A204.1 (cell line): Measurements from ENCODE around the gene ZFYVE27.

ENCODE experiments used
- FAIRE-seq: peaks from 2 replicates; lab custom pipeline; 2012; peaks lifted over from hg19 to GRCh38; lab: Jason Lieb, UNC

ZFYVE27 gene

DNA sequence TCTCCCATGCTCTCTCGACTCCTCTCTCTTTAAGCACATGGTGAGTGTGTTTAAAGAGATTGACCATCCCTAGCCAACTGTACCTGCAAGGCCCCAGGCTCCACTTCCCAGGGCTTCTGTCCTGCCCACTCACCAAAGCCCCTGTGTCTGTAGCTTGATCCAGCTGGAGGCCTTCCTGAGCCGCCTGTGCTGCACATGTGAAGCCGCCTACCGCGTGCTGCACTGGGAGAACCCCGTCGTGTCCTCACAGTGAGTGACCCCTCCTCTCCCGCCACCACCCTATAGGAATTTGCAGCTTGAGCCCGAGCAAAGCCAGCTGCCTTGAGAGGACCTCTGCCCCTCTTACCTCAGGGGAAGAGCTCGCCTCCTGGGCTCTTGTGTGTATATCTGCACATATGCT lies 11.2 kb downstream of the ZFYVE27 start:
- no peak for FAIRE-seq

DNA sequence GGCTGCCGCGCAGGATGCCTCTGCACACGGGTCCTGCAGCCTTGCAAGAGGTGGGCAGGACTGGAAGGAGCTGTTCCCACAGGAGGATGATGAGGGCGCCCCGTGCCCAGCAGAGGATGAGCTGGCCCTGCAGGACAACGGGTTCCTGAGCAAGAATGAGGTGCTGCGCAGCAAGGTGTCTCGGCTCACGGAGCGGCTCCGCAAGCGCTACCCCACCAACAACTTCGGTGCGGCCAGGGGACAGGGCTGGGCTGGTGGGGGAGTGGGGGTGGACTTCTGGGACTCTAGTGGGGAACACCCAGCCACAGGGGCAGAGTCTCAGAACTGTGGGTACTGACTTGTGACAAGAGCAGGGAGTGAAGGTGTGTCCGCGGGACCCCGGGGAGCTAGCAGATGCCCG lies 16.0 kb downstream of the ZFYVE27 start:
- no peak for FAIRE-seq

DNA sequence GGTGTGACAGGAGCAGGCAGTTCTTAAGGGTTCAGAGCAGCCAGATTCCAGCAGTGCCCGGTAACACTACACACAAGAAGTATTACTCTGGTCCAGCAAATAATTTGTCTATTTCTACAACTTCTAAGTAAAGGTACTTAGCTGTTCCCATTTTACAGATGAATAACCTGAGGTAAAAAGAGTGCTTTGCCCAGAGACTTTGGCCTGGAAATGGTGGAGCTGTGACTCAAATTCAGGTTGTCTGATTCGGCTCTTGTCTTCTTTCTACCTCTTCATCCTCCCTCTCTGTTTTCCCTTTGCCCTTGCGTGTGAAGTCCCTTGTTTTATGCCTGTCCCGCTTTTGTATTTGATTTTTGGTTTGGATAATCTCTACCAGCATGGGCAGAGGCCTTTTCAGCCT lies 17.8 kb downstream of the ZFYVE27 start:
- FAIRE-seq, result no peak

DNA sequence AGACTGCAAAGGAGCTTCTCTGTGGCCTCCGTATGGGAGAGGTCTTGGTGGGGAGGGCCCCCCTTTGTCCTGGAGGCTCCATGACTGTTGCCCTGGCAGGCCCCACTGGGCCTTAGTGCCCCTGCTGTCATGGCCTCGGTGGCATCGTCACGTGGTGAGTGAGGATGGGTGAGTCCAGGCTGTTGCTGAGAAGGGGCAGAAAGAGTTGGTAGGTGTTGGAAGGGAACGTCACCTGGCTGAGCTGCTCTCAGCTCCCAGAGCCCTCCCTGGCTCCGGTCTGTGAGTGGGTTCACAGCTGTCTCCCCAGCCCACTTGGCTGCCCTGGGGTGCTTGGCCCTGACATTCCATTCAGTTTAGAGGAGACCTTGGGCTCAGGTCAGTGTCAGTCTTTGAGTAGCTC lies 18.8 kb downstream of the ZFYVE27 start:
- no peak for FAIRE-seq

DNA sequence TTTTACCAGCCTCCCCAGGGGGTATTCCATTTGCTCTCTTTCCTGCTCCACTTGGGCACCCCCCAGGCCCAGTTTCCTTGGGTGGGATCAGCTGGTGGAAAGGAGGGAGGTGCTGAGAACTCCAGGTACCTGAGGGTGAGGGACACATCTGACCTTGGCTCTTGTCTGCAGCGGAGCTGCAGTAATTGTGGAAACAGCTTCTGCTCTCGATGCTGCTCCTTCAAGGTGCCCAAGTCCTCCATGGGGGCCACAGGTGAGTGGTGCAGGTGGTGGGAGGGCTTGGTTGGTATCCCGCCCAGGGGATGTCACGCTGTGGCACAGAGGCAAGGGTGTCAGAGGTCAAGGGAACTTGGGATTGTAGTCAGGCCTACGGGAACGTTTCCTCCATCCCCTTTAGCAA lies 20.5 kb downstream of the ZFYVE27 start:
- FAIRE-seq, result no peak

DNA sequence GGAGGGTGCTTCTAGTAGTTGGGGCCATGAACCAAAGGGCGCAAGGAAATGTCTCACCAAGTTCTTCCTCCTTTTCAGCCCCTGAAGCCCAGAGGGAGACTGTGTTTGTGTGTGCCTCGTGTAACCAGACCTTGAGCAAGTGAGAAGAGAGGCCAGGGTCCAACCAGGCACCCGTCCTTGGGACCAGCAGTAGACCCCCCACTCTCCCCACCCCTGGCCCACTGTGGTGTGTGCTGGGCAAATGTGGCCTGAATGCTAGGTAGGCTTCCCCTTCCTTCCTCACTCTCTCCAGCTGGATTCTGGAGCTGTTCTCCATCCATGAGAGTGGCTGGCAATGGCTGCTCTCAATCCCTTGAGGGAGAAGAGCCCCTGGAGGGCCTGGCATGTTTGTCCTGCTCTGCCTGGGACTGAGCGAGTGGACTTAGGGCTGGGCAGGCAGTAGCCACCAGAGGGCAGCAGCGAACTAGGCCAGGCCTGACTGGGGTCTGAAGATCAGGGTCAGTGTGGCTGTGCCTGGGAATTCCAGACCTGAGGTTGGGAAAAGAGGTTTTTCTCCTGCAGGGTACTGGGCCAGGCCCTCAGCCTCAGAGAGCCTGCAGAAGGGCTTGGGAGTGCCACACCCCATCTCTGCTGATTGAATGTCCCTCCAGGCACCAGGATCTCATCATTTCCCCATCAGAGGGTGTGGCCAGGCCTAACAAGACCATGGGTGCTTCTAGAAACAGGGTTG lies 22.4 kb downstream of the ZFYVE27 start:
- FAIRE-seq, result no peak

DNA sequence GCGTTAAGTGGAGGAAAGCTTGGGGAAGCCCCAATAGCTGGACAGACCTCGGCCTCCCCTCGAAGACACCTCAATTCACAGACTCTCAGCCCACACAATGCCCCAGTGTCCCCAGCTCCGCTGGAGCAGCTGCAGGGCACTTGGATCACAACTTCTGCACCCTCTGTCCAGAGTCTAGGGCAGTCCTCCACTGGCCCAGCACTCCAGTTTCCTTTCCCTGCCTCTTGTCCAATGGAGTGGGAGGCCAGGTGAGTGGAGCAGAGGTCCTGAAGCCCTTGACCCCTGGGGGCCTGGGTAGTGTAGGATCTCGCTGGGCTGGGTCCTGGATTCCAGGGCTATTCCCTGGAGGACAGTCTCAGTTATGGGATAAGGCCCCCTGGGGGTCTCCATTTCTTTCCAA lies 23.0 kb downstream of the ZFYVE27 start:
- no peak for FAIRE-seq

DNA sequence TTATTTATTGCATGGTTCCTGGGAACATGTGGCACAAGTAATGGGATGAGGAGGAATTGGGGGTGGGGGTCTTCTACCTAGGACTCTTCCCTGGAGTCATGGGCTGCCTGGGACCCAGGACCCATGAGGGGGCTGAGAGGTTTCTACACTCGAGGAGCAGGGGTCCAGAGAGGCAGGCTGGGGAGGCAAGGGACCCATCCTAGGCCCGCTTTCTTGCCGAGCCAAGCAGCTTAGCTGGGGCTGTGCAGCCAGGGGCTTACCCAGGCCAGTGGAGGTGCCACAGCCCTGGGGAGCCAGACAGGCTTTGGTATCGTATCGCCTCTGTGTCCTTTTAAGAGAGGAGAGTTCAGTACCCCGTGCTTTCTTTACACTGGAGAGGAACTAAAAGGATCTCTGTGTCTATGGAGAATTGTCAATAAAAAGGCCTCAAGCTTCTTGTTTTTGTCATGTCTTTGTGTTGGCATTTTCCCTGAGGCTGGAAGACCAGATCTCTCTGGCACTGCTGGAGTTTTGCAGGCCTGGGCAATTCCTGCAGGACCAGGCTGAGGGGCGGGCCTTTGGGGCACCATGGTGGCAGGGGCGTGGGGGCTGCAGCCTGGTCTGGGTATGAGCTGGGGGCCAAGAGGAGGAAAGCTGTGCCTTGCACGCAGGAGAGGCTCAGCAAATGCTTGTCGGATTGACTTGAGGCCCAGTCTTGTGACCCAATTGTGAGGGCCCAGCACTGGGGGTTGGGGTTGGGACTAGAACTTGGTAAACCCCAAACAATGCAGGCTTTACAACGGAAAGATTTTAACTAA lies 23.7 kb downstream of the ZFYVE27 start:
- no peak for FAIRE-seq

DNA sequence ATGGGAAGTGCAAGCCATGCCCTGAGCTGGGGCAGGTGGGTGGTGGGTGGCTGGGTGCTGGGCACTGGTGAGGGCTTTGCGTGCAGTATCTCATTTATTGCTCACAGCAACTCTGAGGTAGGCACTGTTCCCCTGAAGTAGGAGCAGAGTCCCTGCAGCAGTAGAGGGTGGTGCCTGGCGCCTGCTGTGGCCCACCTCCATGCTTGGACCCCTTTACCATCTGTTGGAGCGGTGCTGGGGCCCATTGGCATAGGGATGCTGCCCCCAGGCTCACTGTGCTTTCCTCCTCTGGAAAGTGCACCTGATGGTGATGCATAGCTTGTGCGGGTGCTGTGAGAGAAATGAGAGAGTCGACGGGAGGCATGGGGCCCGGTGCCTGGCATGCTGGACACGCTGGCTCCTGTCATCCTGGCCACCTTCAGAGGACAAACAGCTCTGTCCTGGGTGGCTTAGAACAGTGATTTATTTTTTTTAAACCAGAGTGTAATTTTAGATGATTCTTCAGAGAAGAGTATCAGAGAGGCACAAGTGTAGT lies 24.5 kb downstream of the ZFYVE27 start:
- FAIRE-seq, result no peak

DNA sequence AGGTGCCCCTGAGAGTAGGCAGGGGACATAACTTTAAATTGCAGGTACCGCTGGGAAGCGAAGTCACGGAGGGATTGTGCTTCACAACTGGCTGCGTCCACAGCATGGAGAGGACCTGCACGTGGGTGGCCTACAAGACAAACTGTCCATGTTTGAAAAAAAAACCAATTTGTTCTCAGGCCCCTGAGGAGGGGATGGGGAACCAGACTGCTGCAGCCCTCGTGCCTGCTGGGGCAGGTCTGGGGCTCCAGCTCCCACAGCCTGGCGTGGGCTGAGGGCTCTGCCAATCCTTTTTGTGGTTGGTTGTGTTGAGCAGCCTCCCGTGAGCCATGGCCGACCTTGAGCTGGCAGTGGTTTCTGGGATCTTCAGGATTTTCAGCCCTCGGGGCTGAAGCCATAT lies 25.1 kb downstream of the ZFYVE27 start:
- no peak for FAIRE-seq

DNA sequence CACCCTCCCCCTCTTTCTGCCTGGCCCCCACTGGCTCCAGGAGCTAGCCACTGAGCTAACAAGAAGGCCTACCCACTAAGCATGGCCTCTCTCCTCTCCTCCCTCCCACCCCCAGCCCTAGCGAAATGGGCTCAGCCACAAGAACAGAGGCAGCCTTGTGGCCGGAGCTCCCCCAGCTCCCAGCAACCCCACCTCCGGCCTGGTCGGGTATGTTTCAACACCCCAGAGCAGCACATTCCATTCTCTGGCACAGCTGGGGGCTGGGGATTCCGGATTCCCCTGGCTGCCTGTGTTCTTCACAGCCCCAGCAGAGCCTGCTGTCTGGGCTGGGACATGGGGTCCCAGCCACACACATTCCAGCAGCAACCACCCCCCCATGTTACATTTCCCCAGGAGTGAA lies 25.9 kb downstream of the ZFYVE27 start:
- no peak for FAIRE-seq

DNA sequence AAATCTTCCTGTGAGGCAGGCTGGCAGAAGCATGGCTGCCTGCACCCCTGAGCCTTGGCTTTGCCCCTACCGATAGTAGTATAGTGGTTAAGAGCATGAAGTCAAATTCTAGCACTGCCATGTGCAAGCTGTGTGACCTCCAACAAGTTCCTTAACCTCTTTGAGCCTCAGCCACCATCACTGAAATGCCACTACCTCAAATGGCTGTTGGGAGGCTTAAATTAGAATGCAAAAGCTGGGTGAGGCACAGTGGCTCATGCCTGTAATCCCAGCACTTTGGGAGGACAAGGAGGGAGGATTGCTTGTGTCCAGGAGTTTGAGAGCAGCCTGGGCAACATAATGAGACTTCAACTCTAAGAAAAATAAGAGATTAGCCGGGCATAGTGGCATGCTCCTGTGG lies 26.5 kb downstream of the ZFYVE27 start:
- FAIRE-seq, result no peak

DNA sequence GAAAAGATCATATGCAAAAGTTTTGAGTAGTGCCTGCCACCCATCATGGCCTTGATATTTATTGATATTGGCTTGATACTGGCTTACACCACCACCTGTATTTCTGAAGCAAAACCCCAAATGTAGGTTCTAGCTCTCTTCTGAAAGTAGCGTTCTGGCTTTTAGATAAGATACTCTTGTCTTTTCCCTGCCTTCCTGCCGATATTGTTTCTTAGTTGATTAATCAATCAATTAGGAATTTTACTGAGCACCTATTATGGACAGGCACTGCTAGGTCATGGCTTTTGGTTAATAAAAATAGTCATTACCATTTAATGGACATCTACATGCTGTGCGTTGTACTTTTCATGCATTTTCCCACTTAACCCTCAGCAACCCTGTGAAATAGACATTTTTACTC lies 27.0 kb downstream of the ZFYVE27 start:
- no peak for FAIRE-seq

DNA sequence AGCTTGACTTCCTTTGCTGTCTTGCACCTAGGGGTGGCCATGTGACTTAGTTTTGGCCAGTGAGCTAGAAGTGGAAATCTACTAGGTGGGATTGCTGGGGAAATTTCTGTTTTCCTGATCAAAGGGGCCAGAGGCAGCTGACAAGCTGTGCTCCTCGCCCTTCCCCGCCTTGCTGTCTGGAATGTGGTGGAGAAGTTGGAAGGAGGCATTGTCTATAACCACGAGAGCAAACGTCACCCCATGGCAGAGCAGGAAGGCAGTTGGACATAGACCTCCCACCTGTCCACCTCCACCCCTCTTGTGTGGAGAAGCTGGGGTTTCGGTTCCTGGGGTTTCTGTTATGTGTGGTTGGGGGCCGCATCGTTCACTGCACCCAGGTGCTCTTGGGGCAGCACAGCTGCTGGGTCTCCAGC lies 27.6 kb downstream of the ZFYVE27 start:
- FAIRE-seq, result no peak

DNA sequence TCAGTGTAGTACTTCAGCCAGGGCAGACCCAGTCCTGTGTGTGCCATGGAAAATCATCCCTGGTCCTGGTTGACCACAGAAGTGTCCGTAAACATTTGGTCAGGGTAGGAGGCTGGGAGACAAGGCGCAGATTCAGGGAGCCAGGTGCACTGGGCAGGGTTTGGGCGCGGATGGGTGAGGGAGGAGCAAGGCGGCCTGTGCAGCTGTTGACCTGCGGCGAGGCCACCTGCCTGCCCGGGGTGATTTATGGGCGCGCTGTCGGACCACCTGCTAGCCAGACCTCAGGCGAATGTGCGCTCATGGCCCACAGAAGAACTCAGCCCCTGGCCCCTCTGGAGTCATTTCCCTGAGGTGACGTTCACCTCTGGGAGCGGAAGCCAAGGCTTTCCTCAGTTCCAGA lies 28.3 kb downstream of the ZFYVE27 start:
- FAIRE-seq, result no peak

DNA sequence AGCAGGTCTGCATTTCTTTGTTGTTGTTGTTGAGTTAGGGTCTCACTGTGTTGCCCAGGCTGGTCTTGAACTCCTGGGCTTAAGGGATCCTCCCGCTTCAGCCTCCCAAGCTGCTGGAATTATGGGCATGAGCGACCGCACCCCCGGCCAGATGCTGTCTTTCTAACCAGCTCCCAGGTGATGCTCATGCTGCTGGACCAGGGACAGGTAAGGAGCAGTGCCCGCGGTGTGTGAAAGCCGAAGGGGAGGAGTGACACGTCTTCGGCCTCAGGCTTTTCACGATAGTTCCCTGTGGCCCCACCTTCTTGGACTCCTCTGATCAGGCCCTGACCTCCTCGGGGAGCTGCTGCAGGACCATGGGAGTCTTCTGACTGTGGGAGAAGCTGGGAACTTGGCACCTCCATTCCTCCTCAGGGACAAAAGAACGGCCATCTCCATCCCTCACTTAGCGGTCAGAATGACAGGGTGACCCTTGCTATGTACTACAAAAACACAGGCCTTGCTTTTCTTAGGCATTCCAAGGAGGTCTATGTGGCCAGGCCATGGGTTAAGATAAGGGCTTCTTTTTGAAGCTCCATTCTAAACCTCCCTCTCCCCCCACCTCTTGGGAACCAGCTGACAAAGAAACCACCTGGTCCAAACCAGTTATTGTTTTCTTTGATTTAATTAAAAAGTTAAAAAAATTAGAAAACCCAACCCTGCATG lies 29.3 kb downstream of the ZFYVE27 start:
- no peak for FAIRE-seq

DNA sequence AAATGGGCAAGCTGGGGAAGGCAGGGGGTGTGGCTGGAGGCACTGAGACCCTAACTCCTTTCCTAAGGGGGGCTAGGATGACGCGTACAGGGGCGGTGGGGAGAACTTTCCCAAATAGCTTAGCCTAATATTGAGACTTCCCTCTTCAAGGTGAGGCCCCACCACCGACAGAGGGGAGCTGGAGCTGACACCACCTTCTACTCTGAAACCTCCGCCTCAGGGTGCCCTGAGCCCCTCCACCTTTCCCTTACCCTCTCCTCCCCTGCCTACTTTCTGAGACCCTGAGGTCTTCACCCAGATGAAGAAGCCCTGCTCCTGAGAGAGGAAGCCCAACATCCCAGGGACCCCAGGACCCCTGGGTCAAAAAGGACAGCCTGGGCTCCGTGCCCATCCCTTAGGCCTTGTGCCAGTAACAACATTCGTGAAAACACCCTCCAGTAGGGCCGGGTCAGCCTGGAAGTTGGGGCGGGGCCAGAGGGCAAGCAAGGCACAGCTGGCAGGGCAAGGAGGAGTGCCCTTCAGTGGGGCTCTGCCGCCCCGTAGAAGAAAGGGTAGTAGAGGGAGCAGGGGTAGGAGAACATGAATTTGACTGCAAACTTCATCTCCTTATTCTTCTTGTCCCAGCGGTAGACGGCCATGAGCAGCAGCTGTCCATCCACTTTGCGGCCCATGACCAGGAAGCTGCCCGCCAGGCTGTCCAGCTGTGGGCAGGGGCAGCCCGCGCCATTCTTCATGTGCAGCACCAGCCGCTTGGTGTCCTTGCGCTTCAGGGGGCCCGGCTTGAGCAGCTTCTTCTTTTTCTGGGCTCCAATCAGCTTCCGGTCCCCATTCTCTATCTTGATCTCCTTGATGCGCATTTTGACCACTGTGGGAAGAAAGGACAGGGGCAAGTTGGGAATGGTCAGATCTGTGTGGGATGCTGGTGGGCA lies 30.3 kb downstream of the ZFYVE27 start:
- FAIRE-seq, result no peak

DNA sequence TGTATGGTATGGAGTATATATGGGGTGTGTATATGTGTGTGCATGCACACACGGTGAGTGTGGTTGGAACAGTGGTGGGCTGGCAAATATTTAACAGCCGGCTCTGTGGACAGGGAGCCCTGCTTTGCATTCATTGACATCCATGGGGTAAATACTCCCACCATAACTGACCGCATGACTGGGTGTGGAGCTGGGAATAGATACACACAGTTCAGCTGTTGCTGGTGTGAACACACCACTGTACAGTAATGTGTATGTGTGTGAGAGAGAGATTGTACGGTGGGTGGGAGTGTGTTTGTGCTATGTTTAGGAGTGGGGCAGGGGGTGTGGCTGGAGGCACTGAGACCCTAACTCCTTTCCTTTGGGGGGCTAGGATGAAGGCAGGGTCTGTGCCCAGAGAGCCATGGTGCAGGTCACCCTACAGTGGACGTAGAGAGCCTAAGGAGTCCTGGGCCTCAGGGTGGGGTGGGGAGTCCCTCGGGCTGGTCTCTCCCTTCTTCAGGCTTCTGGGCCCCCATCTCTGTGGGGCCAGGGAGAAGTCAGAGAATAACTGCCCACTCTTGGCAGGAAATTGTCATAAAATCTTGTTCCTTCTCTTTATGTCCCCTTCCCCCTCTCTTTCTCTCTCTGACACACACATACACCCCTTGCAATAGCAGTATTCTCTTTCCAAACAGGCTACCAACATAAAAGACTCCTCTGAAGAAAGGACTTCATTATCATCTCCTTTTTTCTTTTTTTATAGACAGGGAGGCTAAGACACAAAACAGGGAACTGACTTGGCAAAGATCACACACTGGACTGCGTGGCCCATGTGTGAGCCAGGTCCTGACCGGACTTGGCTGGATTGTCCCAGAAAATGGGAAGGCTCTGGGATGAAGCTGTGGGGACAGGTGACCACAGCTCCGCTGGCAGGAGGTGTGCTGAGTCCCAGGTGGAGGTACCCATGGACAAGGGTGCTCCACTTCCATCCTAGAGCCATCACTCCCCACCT lies 31.7 kb downstream of the ZFYVE27 start:
- FAIRE-seq, result no peak

DNA sequence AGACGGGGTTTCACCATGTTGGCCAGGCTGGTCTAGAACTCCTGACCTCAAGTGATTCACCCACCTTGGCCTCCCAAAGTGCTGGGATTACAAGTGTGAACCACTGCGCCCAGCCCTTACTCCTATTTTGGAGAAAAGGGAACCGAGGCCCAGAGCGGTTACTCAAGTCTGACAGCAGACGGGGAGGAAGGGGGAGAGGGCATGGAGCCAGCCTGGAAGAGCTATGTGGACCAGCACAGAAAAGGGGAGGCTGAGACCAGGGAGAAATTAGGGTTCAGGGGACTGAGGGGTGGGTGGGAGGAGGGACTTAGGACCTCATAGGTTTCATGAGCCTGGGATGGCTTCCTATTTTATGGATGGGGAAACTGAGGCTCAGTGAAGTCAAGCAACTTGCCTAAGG lies 33.3 kb downstream of the ZFYVE27 start:
- FAIRE-seq, result no peak

DNA sequence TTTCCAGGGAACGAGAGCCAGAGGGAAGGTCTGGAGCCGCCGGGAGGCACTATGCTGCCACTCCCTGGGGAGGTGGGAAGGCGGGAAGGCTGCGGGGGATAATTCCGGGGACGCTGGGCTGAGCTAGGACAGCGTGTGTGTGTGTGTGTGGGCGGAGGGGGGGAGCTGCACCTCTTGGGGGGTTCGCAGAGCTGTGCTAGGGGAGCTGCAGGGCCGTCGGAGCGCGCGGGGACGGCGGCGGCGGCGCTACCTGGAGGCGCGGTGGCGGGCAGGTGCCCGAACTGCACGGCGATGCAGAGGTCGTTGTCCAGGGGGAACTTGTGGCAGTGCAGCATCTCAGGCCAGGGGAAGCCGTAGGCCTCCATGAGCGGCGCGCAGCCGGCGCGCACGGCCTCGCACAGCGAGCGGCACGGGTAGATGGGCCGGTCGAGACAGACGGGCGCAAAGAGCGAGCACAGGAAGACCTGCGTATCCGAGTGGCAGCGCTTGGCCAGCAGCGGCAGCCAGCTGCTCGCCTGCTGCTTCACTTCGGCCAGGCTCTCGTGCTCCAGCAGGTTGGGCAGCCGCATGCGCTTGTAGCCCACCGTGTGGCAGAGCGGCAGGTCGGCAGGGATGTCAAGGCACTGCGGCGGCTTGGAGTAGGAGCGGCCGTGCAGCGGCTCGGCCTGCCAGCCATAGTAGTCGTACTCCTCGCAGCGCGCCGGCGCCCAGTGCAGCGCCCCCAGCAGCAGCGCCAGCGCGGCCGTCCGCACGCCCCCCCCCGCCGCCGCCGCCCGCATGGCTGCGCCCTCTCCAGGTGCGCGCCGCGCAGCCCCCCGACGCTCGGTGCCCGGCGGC lies 34.3 kb downstream of the ZFYVE27 start:
- no peak for FAIRE-seq
